ENCODE data around the gene BRINP2.

The BRINP2 gene, protein sequence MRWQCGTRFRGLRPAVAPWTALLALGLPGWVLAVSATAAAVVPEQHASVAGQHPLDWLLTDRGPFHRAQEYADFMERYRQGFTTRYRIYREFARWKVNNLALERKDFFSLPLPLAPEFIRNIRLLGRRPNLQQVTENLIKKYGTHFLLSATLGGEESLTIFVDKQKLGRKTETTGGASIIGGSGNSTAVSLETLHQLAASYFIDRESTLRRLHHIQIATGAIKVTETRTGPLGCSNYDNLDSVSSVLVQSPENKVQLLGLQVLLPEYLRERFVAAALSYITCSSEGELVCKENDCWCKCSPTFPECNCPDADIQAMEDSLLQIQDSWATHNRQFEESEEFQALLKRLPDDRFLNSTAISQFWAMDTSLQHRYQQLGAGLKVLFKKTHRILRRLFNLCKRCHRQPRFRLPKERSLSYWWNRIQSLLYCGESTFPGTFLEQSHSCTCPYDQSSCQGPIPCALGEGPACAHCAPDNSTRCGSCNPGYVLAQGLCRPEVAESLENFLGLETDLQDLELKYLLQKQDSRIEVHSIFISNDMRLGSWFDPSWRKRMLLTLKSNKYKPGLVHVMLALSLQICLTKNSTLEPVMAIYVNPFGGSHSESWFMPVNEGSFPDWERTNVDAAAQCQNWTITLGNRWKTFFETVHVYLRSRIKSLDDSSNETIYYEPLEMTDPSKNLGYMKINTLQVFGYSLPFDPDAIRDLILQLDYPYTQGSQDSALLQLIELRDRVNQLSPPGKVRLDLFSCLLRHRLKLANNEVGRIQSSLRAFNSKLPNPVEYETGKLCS

DNA sequence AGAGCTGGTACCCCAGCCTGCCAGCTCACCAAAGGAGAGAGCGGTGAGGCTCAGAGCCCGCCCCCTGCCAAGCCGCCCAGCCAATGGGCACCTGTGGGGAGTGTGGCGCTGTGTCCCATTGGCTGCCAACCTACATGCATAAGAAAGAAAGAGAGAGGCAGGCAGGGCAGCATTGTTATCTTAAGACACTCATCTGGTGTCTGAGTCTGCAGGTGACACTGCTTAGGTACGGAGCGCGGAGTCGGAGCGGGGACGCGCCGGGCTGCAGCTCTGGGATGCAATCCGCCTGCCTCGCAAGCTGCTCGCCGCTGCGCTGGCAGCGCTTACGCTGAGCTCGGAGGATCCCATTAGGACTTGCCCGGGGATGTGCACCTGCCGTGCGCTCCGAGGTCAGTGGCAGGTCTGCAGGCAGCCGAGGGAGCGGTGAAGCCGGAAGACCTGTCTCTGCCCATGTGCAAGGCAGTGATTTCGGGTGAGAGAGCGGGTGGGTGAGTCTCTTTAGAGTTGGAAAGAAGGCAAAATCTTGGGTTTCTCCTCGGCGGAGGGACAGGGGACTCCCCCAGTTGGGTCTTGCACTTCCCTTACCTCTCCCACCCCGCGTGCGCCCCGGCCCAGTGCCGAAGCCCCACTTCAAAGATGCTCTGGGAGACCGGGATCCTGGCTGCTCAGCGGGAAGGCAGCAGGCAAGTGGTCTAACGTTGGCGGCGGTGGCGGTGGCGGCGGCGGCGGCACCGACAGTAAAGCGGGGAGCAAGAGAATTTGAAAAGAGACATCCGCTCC, at the start of gene BRINP2:
TSS of gene BRINP2 (plus strand) at position 203 of the 780 bp plus-strand sequence. CDS start 58,919 bp downstream, outside the sequence.
- DNase-seq = no peak

GRCh38 chr1:177122461-177123251, 48.1 kb upstream of the BRINP2 start:
- in situ Hi-C loops (cut with MboI; ENCODE audit: low pct_unique_long_range_greater_than_20kb, low sequenced_read_pairs) = no loop called here
- DNase-seq = no peak

More for the DNA sequence above, at the start of gene BRINP2:
- in situ Hi-C loops (cut with MboI; ENCODE audit: low pct_unique_long_range_greater_than_20kb, low sequenced_read_pairs) = no loop called here

GRCh38 chr1:177124577-177125278, 46.0 kb upstream of the BRINP2 start:
- in situ Hi-C loops (cut with MboI; ENCODE audit: low pct_unique_long_range_greater_than_20kb, low sequenced_read_pairs) = no loop called here
- no peak for DNase-seq

- in situ Hi-C loops (cut with MboI; ENCODE audit: low pct_unique_long_range_greater_than_20kb, low sequenced_read_pairs) = no loop called here
- no peak for DNase-seq
Observed at GRCh38 chr1:177126267-177126666, 44.5 kb upstream of the BRINP2 start.

DNA sequence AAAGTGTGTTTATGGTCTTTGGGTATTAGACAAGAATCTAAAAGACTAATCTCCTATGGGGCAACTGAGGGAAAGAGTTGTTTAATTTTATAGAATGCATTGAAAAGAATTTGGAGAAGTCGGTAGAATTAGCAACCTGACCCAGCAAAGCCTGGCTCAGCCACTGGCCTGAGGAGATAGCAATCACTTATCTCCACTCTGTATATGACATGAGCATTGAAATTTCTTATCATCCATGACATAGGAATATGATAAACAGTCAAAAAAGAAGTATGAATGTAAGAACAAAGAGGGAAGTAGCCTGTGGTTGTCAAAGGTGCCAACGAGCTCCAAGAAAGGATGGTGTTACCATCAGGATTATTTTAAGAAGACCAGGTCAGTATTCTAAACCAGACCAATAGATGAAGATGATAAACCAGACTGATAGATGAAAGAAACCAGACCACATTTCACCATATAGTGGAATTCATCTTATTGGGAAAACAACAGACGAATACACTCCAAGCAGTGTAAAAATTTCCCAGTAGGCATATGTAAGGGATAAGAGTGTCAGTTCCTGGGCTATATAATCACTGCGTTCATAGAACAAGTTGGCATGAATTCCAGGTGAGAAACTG, 42.0 kb upstream of the BRINP2 start:
- no peak for DNase-seq
- in situ Hi-C loops (cut with MboI; ENCODE audit: low pct_unique_long_range_greater_than_20kb, low sequenced_read_pairs) = no loop called here

- DNase-seq = no peak
- in situ Hi-C loops (cut with MboI; ENCODE audit: low pct_unique_long_range_greater_than_20kb, low sequenced_read_pairs) = no loop called here
Observed at GRCh38 chr1:177130451-177130945, 40.3 kb upstream of the BRINP2 start.

- in situ Hi-C loops (cut with MboI; ENCODE audit: low pct_unique_long_range_greater_than_20kb, low sequenced_read_pairs) = no loop called here
- DNase-seq = no peak
Observed at GRCh38 chr1:177131723-177132122, 39.0 kb upstream of the BRINP2 start.

GRCh38 chr1:177132141-177132540, 38.6 kb upstream of the BRINP2 start:
- in situ Hi-C loops (cut with MboI; ENCODE audit: low pct_unique_long_range_greater_than_20kb, low sequenced_read_pairs) = no loop called here
- no peak for DNase-seq

DNA sequence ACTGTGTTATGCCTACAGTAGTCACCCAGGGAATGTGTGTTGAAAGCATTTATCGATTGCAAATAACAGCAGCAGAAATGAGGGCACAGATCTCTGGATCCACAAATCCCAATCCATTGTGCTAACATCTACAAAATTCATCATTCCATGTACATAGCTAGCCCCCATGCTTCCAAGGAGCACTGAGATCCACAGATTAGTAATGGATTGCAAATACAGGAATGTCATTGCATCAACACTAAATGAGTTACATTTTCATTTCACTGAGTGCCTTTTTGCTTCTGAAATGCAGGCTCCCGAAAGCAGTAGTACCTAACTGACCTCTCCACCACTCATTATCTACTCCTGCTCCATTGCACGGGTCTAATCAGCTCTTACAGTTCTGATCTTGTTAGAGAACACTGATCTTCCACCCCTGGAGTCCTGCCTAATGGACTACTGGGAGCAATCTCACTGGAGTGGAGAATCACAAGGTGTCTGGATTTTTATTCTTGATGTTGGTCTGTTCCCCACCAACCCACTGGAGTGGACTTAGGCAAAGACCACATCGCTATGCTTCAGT, 36.7 kb upstream of the BRINP2 start:
- in situ Hi-C loops (cut with MboI; ENCODE audit: low pct_unique_long_range_greater_than_20kb, low sequenced_read_pairs) = no loop called here
- no peak for DNase-seq

DNA sequence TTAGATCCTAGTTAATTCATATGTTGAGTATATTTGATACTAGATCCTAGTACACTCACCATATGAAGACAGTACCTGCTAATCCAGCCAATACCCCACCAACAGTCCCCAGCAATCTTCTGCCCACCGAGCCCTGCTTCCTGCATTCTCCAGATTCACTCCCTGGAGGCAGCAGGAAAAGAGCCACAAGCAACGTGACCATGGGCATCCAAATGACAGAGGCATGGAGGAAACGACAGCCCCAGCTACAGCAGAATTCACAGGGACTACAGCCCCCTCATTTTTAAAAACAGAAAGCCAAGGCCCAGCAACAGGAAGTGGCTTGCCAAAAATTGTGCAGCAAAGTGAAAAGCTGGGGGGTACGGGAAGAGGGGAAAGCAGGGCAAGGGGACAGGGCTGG, 35.5 kb upstream of the BRINP2 start:
- no peak for DNase-seq
- in situ Hi-C loops (cut with MboI; ENCODE audit: low pct_unique_long_range_greater_than_20kb, low sequenced_read_pairs) = no loop called here

GRCh38 chr1:177137814-177138213, 32.9 kb upstream of the BRINP2 start:
- in situ Hi-C loops (cut with MboI; ENCODE audit: low pct_unique_long_range_greater_than_20kb, low sequenced_read_pairs) = no loop called here
- no peak for DNase-seq

DNA sequence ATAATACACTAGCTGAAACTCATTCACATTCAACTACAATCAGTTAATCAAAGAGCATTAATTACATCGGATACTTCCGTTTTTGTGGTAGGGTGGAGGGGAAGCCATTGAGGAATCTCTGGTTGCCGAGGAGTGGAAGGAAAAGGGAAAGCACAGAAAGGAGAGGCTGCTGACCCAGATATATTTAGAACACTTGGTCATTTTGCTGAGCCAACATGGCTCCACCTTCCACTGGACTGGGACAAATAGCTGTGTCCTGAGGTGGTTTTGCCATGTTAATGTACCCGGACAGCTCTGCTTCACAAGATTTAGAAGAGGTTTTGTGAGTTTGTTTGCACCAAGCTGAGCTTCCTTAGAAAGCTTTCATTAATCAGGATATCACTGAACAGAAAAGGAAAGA, 32.4 kb upstream of the BRINP2 start:
- in situ Hi-C loops (cut with MboI; ENCODE audit: low pct_unique_long_range_greater_than_20kb, low sequenced_read_pairs) = no loop called here
- DNase-seq = no peak

DNA sequence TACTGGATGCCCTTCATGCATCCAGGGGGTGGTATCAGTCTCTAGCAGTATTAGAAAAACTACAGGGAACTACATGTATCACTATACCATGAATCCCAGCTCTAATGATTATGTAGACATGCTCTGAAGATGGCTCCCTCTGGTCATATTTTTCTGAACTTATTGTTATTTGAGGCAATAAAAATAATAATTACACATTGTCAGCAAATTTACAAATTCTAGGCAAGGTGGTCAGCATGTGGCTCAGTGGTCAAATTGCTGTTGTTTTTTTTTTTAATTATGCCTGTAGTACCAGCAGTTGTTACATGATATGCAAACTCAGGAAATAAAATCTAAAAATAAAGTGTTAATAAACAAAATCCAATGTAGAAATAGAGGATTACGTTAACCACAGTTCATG, 28.7 kb upstream of the BRINP2 start:
- in situ Hi-C loops (cut with MboI; ENCODE audit: low pct_unique_long_range_greater_than_20kb, low sequenced_read_pairs) = no loop called here
- DNase-seq = no peak

GRCh38 chr1:177142791-177143271, 27.9 kb upstream of the BRINP2 start:
- in situ Hi-C loops (cut with MboI; ENCODE audit: low pct_unique_long_range_greater_than_20kb, low sequenced_read_pairs) = no loop called here

GRCh38 chr1:177145106-177146070, 25.4 kb upstream of the BRINP2 start:
- DNase-seq = no peak
- in situ Hi-C loops (cut with MboI; ENCODE audit: low pct_unique_long_range_greater_than_20kb, low sequenced_read_pairs) = no loop called here

More at GRCh38 chr1:177142791-177143271, 27.9 kb upstream of the BRINP2 start:
- no peak for DNase-seq

- no peak for DNase-seq
- in situ Hi-C loops (cut with MboI; ENCODE audit: low pct_unique_long_range_greater_than_20kb, low sequenced_read_pairs) = no loop called here
Observed at GRCh38 chr1:177146499-177146898, 24.3 kb upstream of the BRINP2 start.
